H1 (cell line): ENCODE data around the gene NTN1.

ENCODE experiments used
- CREB1 ChIP-seq: IDR thresholded peaks from 2 replicates; pipeline ENCODE4 v1.6.1; 2012; ENCODE audit warnings: inconsistent platforms
- CTCF ChIP-seq, 3 experiments: IDR thresholded peaks; 1 replicate in 2 of 3; 2 replicates in 1 of 3; pipeline versions ENCODE4 v1.5.1 to v1.6.1; 2011; ENCODE audit warnings: low read length in 3 of 3, mild to moderate bottlenecking in 3 of 3, inconsistent platforms in 2 of 3, low read depth in 1 of 3, moderate library complexity in 1 of 3; ENCODE audit not compliant: insufficient read depth in 1 of 3; ENCODE audit errors: control extremely low read depth in 1 of 3
- EP300 ChIP-seq, 2 experiments: IDR thresholded peaks; 1 replicate in 1 of 2; 2 replicates in 1 of 2; pipeline ENCODE4 v1.6.1; 2011 to 2012; ENCODE audit warnings: low read depth in 2 of 2, low read length in 2 of 2, mild to moderate bottlenecking in 2 of 2, borderline replicate concordance in 1 of 2, inconsistent platforms in 1 of 2, moderate library complexity in 1 of 2
- NRF1 ChIP-seq: IDR thresholded peaks from 2 replicates; pipeline ENCODE4 v1.6.1; 2011; ENCODE audit warnings: mild to moderate bottlenecking, low read depth, low read length, improper control_type of control experiment
- POLR2AphosphoS5 ChIP-seq: IDR thresholded peaks from 2 replicates; pipeline ENCODE4 v1.6.1; 2011; ENCODE audit warnings: low read depth, low read length
- TF ChIP-seq, protein P1 (sequence below): IDR thresholded peaks from 2 replicates; pipeline ENCODE4 v1.6.1; 2012; ENCODE audit warnings: inconsistent platforms
- TF ChIP-seq, protein P2 (sequence below): IDR thresholded peaks from 2 replicates; pipeline ENCODE4 v1.6.1; 2011; ENCODE audit warnings: low read depth, mild to moderate bottlenecking, low read length; ENCODE audit not compliant: insufficient read depth

DNA sequence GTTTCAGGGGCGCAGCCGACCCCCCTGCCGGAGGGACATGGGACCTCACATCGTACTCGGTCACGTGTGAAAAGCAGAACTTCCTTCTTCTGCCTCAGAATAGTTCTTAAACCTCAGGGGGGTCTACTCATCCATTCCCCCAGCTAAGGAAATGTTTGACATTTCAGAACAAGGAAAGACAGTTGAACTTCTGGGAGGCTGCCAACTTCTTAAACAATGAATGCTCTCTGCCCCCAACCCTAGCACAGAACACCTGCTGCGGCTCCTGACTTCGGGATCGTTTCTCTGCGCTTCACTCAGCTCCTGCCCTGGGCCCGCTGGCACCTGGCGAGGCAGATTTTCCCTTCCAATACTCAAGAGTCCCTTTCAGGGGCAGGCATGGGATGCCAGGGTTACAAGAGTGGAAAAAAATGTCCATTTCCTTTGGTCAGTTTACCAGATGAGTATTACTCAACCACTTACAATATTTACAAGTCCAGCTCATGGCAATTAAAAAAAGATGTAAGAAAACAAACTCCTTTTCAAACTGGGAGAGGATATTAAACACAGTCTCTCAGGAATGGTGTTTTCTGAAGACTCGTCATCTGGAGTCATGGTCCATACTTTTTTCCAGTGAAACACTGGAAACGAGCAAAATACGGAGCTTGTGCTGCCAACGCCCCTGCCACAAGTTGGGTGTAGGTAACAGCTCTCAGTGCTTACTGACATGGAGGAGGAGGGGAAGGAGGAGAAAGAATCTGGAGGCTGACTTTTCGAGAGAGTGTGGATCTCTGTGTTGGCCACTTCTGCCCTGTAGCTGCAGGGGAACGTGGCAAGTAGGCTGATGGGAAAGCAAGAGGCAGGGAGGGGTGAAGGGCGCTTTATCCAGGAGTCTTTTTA, 235.7 kb downstream of the NTN1 start:
- TF ChIP-seq CTCF (IDR thresholded peaks at IDR 0.05; ENCODE audit: control extremely low read depth in 1 of 3, insufficient read depth in 1 of 3, low read depth in 1 of 3, low read length in 3 of 3) (no peak), NRF1 (no peak), POLR2AphosphoS5 (no peak), EP300 (IDR thresholded peaks at IDR 0.05; ENCODE audit: borderline replicate concordance in 1 of 2, low read depth in 2 of 2, low read length in 2 of 2) (no peak), CREB1 (no peak)
- TF ChIP-seq, protein P1, sequence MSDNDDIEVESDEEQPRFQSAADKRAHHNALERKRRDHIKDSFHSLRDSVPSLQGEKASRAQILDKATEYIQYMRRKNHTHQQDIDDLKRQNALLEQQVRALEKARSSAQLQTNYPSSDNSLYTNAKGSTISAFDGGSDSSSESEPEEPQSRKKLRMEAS: no peak
- TF ChIP-seq, protein P2, sequence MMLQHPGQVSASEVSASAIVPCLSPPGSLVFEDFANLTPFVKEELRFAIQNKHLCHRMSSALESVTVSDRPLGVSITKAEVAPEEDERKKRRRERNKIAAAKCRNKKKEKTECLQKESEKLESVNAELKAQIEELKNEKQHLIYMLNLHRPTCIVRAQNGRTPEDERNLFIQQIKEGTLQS: no peak
